ENCODE measurements around the gene DIS3L.

DNA sequence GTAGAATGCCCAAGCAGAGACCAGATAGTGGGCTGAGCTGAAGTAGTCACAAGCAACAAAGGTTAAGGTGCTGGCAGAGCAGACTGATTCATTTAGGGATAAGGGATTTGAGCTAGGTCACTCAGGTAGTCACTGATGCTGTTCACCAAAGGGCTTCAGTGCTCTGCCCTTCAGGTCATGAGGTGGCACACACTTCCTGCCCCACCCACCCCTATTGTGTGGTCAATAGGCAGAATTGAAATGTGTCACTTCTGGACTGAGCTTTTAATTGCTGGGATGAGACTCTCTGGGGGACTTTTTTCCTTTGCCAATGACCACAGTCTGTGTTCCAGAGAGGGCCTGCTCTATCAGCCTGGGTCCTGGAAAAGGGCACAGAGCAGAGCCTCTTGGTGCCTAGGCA, 2.9 kb upstream of the DIS3L start:
- TF ChIP-seq, protein P1, sequence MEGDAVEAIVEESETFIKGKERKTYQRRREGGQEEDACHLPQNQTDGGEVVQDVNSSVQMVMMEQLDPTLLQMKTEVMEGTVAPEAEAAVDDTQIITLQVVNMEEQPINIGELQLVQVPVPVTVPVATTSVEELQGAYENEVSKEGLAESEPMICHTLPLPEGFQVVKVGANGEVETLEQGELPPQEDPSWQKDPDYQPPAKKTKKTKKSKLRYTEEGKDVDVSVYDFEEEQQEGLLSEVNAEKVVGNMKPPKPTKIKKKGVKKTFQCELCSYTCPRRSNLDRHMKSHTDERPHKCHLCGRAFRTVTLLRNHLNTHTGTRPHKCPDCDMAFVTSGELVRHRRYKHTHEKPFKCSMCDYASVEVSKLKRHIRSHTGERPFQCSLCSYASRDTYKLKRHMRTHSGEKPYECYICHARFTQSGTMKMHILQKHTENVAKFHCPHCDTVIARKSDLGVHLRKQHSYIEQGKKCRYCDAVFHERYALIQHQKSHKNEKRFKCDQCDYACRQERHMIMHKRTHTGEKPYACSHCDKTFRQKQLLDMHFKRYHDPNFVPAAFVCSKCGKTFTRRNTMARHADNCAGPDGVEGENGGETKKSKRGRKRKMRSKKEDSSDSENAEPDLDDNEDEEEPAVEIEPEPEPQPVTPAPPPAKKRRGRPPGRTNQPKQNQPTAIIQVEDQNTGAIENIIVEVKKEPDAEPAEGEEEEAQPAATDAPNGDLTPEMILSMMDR (IDR thresholded peaks at IDR 0.05 in 4 of 5, conservative IDR thresholded peaks at IDR 0.05 in 1 of 5): no peak
- no peak for TF ChIP-seq POLR2A (IDR thresholded peaks at IDR 0.05)
